DMS 273 treated with DMSO at 0.1 percent for 48 hours (cell line): Measurements from ENCODE around the gene ABHD2.

ENCODE experiments used
- DNase-seq: peaks from one replicate; lab custom pipeline; 2025; lab: John Stamatoyannopoulos, UW

Gene ABHD2

GRCh38 chr15:89167267-89168176, 79.3 kb downstream of the ABHD2 start:
- DNase-seq: no peak

- DNase-seq: no peak
Observed at GRCh38 chr15:89168316-89168833, 80.1 kb downstream of the ABHD2 start.

DNA sequence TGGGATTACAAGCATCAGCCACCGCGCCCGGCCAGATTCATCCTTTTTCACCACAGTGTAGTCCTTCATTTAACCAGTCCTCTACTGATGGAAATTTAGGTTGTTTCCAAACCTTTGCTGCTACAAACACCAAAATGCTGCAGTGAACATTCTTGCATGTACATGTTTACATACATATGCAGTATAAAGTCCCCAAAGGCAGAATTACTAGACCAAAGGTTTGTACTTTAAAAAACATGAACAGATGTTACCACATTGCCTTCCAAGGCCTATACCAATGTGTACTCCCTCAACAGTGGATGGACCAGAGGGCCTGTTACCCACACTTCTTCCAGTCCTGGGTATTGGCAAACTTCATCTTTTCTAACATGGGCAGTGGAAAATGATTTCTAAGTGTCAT, 82.1 kb downstream of the ABHD2 start:
- DNase-seq: no peak

- DNase-seq: no peak
Observed at GRCh38 chr15:89171136-89172072, 83.1 kb downstream of the ABHD2 start.

GRCh38 chr15:89172921-89173320, 84.7 kb downstream of the ABHD2 start:
- DNase-seq: no peak

- no peak for DNase-seq
Observed at GRCh38 chr15:89174476-89174875, 86.2 kb downstream of the ABHD2 start.

DNA sequence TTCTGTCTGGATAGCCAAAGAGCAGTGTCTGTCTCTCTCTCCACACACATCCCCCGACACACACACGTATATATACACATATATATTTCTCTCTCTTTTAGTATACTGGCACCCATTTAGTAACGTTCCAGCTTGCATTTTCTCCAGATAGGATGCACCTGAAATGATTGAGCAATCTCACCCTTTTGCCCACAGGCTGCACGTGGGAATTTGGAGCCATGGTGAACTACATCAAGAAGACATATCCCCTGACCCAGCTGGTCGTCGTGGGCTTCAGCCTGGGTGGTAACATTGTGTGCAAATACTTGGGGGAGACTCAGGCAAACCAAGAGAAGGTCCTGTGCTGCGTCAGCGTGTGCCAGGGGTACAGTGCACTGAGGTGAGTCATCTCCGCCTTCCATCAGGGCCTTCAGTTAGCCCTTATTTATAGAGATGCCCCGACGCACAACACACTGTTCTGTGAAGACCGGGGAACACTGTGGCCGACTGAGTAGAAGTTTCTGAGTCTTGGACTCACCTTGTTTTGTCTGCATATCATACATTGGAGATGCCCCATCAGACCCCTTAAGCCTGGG, 87.4 kb downstream of the ABHD2 start:
- no peak for DNase-seq

- DNase-seq: no peak
Observed at GRCh38 chr15:89177116-89177515, 88.9 kb downstream of the ABHD2 start.

DNA sequence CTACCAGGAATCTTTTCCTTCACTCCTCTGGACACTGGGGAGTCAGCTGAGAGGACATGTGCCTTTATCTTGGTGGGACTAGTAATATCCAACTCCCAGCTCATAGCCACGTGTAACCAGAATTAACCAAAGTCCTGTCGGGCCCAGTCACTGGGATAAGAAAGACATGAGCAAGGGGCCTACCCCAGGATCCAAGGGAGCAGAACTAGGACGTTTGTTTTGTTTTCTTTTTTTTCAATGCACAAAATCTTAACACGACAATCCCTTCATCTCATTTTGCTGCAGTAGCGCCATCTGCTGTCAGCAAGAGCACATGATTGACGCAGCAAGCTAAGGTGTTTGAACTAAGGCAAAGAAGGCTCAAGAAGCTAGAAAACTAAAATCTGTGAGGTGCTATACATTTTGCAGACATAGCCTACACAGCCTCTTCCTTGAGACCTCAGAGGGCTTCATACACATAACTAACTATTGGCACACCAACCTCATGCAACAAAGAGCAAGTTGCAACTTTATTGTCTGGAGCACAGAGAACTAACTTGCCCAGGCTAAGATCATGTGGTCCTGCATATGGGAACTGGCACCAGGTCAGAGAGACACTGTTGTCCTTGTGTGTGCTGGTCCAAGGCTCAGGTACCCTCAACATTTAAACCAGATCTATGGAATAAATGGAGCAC, 89.5 kb downstream of the ABHD2 start:
- no peak for DNase-seq

GRCh38 chr15:89178307-89178977, 90.2 kb downstream of the ABHD2 start:
- no peak for DNase-seq

DNA sequence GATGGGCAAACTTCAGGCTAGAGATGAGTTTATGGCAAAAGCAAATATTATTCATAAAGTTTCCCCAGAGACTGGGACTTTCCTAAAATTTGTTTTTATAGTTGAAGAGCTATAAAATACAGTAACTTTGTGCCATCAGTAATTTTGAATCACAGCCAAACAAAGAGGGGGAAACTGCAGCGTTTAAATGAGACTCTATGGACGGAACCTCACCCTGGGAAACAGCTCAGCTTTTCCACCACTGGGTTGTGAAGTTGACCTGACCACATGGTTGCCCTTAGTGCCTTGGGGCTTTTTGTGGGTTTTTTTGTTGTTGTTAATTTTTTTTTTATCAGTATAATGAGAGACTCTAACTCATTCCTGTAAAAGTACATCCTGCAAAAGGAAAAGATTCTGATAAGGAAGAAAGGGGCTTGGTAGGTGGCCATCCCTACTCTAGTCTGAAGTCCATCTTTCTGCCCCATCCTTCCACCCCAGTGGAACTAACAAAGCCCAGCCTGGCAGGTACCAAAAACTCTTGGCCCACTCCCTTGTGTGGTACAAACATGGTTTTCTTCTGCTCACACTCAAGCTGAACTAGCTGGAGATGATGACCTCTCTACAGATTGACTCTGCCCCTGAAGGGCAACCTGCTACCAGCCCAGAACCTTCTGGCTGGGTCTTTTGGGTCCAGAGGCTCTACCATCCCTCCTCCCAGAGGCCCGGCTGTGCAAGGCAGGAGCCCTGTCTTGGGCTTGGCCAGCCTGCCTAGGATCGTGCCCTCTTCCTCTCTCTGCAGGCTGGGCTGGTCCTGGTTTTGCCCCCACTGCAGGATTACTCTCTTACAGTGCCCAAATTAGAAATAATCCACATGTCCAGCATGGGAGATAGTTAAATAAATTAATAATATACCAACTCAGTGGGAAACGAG, 92.0 kb downstream of the ABHD2 start:
- no peak for DNase-seq

- DNase-seq: no peak
Observed at GRCh38 chr15:89184357-89184756, 96.1 kb downstream of the ABHD2 start.

DNA sequence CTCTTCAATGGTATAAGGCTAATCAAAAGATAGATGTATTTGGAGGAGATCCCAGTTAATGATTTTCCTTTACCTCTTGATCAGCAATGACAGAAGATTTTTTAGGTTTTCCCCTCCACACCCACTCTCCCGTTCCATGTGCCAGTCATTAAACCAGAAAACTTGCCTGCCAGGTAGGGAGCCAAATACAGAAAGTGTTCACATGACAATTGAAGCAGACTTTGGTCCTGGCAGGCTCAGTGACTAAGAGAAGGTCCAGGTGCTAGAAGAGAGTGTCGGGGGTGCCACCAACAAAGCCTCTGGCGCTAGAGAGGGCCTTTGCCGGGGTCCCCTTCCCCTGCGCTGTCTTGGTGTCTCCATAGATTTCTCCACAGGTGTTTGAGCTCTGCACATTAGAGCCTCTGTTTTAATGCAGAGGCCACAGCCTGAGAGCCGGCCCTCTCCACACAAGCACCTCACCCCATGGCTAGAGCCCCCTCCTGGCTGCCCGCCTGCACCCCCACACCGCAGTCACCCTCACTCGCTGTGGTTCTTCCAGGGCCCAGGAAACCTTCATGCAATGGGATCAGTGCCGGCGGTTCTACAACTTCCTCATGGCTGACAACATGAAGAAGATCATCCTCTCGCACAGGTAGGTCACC, 96.8 kb downstream of the ABHD2 start:
- DNase-seq: no peak

DNA sequence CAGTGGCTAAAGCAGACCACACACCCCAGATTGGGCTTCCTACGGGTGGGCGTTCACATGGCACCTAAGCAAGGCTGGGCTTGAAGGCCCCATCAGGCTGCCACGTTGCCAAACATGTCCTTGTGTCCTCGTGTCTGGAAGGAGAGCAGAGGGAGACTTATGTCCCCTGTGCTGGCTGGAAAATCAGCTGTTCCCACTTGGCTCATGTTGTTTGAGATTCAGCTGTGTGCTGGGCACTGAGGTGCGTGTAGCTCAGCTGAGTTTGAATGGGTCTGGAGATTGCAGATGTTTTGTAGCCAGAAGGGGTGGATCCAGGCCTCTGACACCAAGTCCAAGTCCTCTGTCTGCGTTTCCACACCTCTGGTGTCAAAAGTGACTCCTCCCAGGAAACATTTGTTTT, 98.5 kb downstream of the ABHD2 start:
- DNase-seq: no peak

- DNase-seq: no peak
Observed at GRCh38 chr15:89187301-89187985, 99.2 kb downstream of the ABHD2 start.

DNA sequence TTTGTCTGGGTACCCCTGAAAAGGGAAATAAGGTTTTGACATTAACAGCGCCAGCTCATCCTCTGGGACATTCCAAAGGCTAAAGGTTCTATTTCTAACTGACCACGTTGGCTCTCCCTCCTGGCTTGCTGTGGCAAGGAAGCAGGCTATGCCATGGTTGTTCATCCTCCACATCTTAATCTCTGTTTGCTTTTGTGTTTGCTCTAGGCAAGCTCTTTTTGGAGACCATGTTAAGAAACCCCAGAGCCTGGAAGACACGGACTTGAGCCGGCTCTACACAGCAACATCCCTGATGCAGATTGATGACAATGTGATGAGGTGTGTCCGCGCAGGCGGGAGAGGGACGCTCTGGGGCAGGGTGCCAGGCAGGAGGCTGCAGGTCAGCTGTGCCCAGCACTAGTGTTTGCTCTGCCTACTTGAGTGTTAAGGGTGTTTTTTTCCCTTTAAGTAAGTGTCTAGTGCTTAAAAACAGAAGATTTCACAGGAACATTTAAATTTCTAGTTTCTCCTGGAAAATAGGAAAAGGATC, 99.8 kb downstream of the ABHD2 start:
- DNase-seq: no peak

GRCh38 chr15:89192136-89192535, 103.9 kb downstream of the ABHD2 start:
- DNase-seq: no peak

GRCh38 chr15:89192766-89193165, 104.5 kb downstream of the ABHD2 start:
- DNase-seq: no peak

- no peak for DNase-seq
Observed at GRCh38 chr15:89194608-89195007, 106.4 kb downstream of the ABHD2 start.
